Caco-2 (cell line): ENCODE results near the gene TGM4. TPM values are rescaled to one million over a fixed set of nuclear protein-coding genes. Genes with fewer than 3 reads are reported as not detected.

Experiments used
- BruUV-seq: library from RNA; stranded (reverse); fragments of 400-500 nt; replicated peaks from 2 replicates; lab custom pipeline; 2021; lab: Mats Ljungman, UMichigan
- CTCF ChIA-PET: fragments of 300-600 bp; sonication (Branson Sonifier 250); formaldehyde crosslinking; loops from one replicate; lab custom pipeline; 2022; ENCODE audit warnings: antibody characterized with exemption; lab: Charles Lee
- POLR2A ChIA-PET: fragments of 300-600 bp; sonication (Branson Sonifier 250); formaldehyde crosslinking; loops from one replicate; lab custom pipeline; 2022; ENCODE audit warnings: antibody characterized with exemption; lab: Charles Lee
- DNase-seq, 2 experiments: peaks; one replicate each; pipeline versions ENCODE4 v3.0.0 to v3.0.0-alpha.2; 2020 to 2022
- H3K27me3 ChIP-seq: replicated peaks from 2 replicates; pipeline ENCODE4 v1.6.0; 2011; ENCODE audit warnings: low read length; ENCODE audit not compliant: control insufficient read depth, insufficient read depth
- H3K36me3 ChIP-seq: 2 replicates; pipeline ENCODE4 v1.5.1; 2011; ENCODE audit warnings: low read length; ENCODE audit not compliant: control insufficient read depth, insufficient read depth
- H3K4me1 ChIP-seq: fragments of 250-450 bp; sonication (Bioruptor Pico); 2 replicates; pipeline ENCODE4 v1.5.1; 2020; ENCODE audit warnings: mild to moderate bottlenecking
- H3K4me3 ChIP-seq: 2 replicates; pipeline ENCODE4 v1.5.1; 2011; ENCODE audit warnings: low read depth, mild to moderate bottlenecking, control low read depth, low read length
- H3K9me3 ChIP-seq: fragments of 250-450 bp; sonication (Bioruptor Pico); 2 replicates; pipeline ENCODE4 v1.5.1; 2020; ENCODE audit warnings: mild to moderate bottlenecking, moderate library complexity
- H3K27ac Mint-ChIP-seq: one replicate; pipeline ENCODE4 v1.8.0; 2022; ENCODE audit warnings: mixed read lengths; ENCODE audit not compliant: unreplicated experiment
- H3K27me3 Mint-ChIP-seq: one replicate; pipeline ENCODE4 v1.8.0; 2022; ENCODE audit warnings: mixed read lengths; ENCODE audit not compliant: insufficient read depth, unreplicated experiment
- H3K36me3 Mint-ChIP-seq: one replicate; pipeline ENCODE4 v1.8.0; 2022; ENCODE audit warnings: mild to moderate bottlenecking, mixed read lengths; ENCODE audit not compliant: insufficient read depth, unreplicated experiment
- H3K4me1 Mint-ChIP-seq: one replicate; pipeline ENCODE4 v1.8.0; 2022; ENCODE audit warnings: low read depth, mixed read lengths; ENCODE audit not compliant: unreplicated experiment
- H3K4me3 Mint-ChIP-seq: one replicate; pipeline ENCODE4 v1.8.0; 2022; ENCODE audit warnings: mild to moderate bottlenecking, moderate library complexity, mixed read lengths; ENCODE audit not compliant: unreplicated experiment
- H3K9me3 Mint-ChIP-seq: one replicate; pipeline ENCODE4 v1.8.0; 2022; ENCODE audit warnings: mixed read lengths; ENCODE audit not compliant: unreplicated experiment
- CTCF ChIP-seq, 2 experiments: fragments of 200-600 bp in 1 of 2; IDR thresholded peaks; 1 replicate in 1 of 2; 2 replicates in 1 of 2; pipeline versions ENCODE4 v1.5.1 to v1.8.0; 2011 to 2022; ENCODE audit warnings: antibody characterized with exemption in 1 of 2, control low read depth in 1 of 2, inconsistent platforms in 1 of 2, low read depth in 1 of 2, low read length in 1 of 2, mild to moderate bottlenecking in 1 of 2, moderate library complexity in 1 of 2; ENCODE audit not compliant: insufficient read depth in 1 of 2, severe bottlenecking in 1 of 2, unreplicated experiment in 1 of 2
- intact Hi-C: fragments of 100-400 bp; cut with micrococcal nuclease; formaldehyde crosslinking; loops from one replicate; pipeline ENCODE4 v1.10.0; 2022; ENCODE audit not compliant: unreplicated experiment
- total RNA-seq: library from RNA; stranded (reverse); gene quantifications from 2 replicates; pipeline ENCODE4 v1.2.3, GENCODE V29; 2022

The TGM4 gene
- total RNA-seq, 1 experiment from 2014 or later: not detected

DNA sequence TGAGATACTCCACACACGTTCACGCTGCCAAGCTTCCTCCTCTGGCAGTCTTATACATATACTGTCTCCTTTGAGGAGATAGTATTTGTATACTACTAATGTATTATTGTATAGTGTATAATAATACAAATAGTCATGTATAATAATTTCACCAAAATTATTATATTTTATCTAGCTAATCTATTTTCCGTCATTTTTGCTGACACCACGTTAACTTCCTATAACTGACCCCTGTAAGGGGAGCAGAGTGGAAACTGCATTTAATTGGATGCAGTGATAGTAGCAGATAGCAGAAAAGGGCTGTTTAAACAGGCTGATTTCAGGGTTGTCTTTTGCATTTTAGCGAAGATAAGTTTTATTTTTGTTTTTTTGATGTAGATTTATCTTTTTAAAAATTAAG, 43.2 kb upstream of the TGM4 start:
- Histone ChIP-seq H3K4me1 (no peaks in the 10 kb centered on the region), H3K9me3 (peaks cover 10% of the 10 kb centered on the region), H3K27me3 (no peaks in the 10 kb centered on the region), H3K4me3 (no peak overlapping the region), H3K36me3 (no peaks in the 10 kb centered on the region)
- Mint-ChIP-seq H3K4me3 (no peak overlapping the region), H3K9me3 (peaks cover 11% of the 10 kb centered on the region), H3K27me3 (no peaks in the 10 kb centered on the region), H3K4me1 (no peaks in the 10 kb centered on the region), H3K27ac (no peak overlapping the region), H3K36me3 (peaks cover 29% of the 10 kb centered on the region)
- CTCF ChIA-PET: no interaction called here
- intact Hi-C loops: no loop called here
- BruUV-seq: no TSS peak
- no peak for DNase-seq
- POLR2A ChIA-PET: no interaction called here
- TF ChIP-seq CTCF (IDR thresholded peaks at IDR 0.05; ENCODE audit: insufficient read depth in 1 of 2, low read depth in 1 of 2, low read length in 1 of 2, severe bottlenecking in 1 of 2, unreplicated experiment in 1 of 2): no peak

DNA sequence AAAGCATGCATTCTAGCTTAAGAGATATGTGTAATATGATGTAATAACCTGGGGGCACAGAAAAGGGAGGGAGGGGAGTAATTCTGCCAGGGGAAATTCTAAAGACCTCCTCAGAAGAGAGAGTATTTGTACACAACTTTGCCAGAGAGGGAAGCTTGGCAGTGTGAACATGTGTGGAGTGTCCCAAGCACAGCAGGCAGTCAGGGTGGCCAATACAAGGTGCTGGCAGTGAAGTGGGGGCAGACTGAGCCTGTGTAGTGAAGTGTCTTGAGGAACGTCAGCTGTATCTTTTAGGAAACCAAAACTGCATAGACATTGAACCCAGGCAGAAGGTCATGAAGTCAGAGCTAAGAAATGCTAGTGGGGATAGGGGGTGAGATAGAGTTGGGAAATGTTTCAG, 42.4 kb upstream of the TGM4 start:
- no peaks in the 10 kb centered on the region for H3K4me1 ChIP-seq
- H3K27me3 ChIP-seq: no peaks in the 10 kb centered on the region
- no TSS peak for BruUV-seq
- Mint-ChIP-seq H3K4me1 (no peaks in the 10 kb centered on the region), H3K36me3 (peaks cover 31% of the 10 kb centered on the region), H3K27me3 (no peaks in the 10 kb centered on the region), H3K27ac (no peak overlapping the region), H3K9me3 (peaks cover 19% of the 10 kb centered on the region), H3K4me3 (no peak overlapping the region)
- no peak for TF ChIP-seq CTCF (IDR thresholded peaks at IDR 0.05; ENCODE audit: insufficient read depth in 1 of 2, low read depth in 1 of 2, low read length in 1 of 2, severe bottlenecking in 1 of 2, unreplicated experiment in 1 of 2)
- POLR2A ChIA-PET: interaction anchor here (0.6 kb wide), 1 partner anchor 83 kb away, joined by 4 read pairs; no protein-coding TSS in a partner anchor
- no peak overlapping the region for H3K4me3 ChIP-seq
- no peak for DNase-seq
- intact Hi-C loops: no loop called here
- CTCF ChIA-PET: no interaction called here
- H3K36me3 ChIP-seq: no peaks in the 10 kb centered on the region
- peaks cover 10% of the 10 kb centered on the region for H3K9me3 ChIP-seq

GRCh38 chr3:44832965-44833364, 41.4 kb upstream of the TGM4 start:
- no peak overlapping the region for H3K27ac Mint-ChIP-seq
- peaks cover 20% of the 10 kb centered on the region for H3K9me3 Mint-ChIP-seq
- H3K36me3 Mint-ChIP-seq: peaks cover 31% of the 10 kb centered on the region
- no peaks in the 10 kb centered on the region for H3K36me3 ChIP-seq
- no peak overlapping the region for H3K4me3 ChIP-seq
- ChIA-PET POLR2A (no interaction called here), CTCF (no interaction called here)
- BruUV-seq: no TSS peak
- no peaks in the 10 kb centered on the region for H3K4me1 ChIP-seq
- no peak for DNase-seq
- no peaks in the 10 kb centered on the region for H3K27me3 Mint-ChIP-seq
- no peaks in the 10 kb centered on the region for H3K27me3 ChIP-seq
- intact Hi-C loops: no loop called here
- no peak for TF ChIP-seq CTCF (IDR thresholded peaks at IDR 0.05; ENCODE audit: insufficient read depth in 1 of 2, low read depth in 1 of 2, low read length in 1 of 2, severe bottlenecking in 1 of 2, unreplicated experiment in 1 of 2)
- H3K4me3 Mint-ChIP-seq: no peak overlapping the region
- H3K4me1 Mint-ChIP-seq: no peaks in the 10 kb centered on the region
- peaks cover 10% of the 10 kb centered on the region for H3K9me3 ChIP-seq
